Ovary (tissue), 9 donors: Measurements from ENCODE around the gene HSD3B7. TPM values are rescaled to one million over a fixed set of nuclear protein-coding genes. Genes with fewer than 3 reads are reported as not detected.

Experiments
- DNase-seq, 5 donors: peaks; one replicate each; pipeline ENCODE4 v3.0.0-alpha.2; 2019 to 2020
- H3K27ac ChIP-seq, 2 donors: fragments of 200-600 bp; one replicate each; pipeline versions ENCODE4 v1.5.1 to v1.8.0; 2019 to 2022
- H3K27me3 ChIP-seq: fragments of 200-600 bp; one replicate; pipeline ENCODE4 v1.8.0; 2022
- H3K36me3 ChIP-seq: fragments of 200-600 bp; sonication (generic); one replicate; pipeline ENCODE4 v1.5.1; 2019
- H3K4me1 ChIP-seq: one replicate; pipeline ENCODE4 v1.8.1; 2013; ENCODE audit warnings: mild to moderate bottlenecking, moderate library complexity; ENCODE audit not compliant: insufficient read depth
- H3K4me3 ChIP-seq: fragments of 200-600 bp; sonication (generic); one replicate; pipeline ENCODE4 v1.5.1; 2017
- H3K9me3 ChIP-seq, 2 donors: fragments of 200-600 bp in 1 of 2; sonication (generic) in 1 of 2; one replicate each; pipeline versions ENCODE4 v1.5.1 to v1.8.1; 2013 to 2019; ENCODE audit warnings: mild to moderate bottlenecking in 1 of 2, moderate library complexity in 1 of 2
- CTCF ChIP-seq, 3 donors: fragments of 450-650 bp in 2 of 3; fragments of 200-600 bp in 1 of 3; IDR thresholded peaks; one replicate each; pipeline versions ENCODE4 v1.5.1 to v1.8.0; 2016 to 2022; ENCODE audit warnings: antibody characterized with exemption in 3 of 3, mild to moderate bottlenecking in 1 of 3
- EP300 ChIP-seq: sonication (generic); formaldehyde crosslinking; IDR thresholded peaks from one replicate; pipeline ENCODE4 v1.6.1; 2017; ENCODE audit warnings: antibody characterized with exemption
- POLR2A ChIP-seq: fragments of 450-650 bp; IDR thresholded peaks from one replicate; pipeline ENCODE4 v1.6.1; 2017; ENCODE audit warnings: antibody characterized with exemption, mild to moderate bottlenecking, moderate library complexity
- WGBS, 3 donors: extraction: QIAGEN DNeasy Blood & Tissue Kit in 1 of 3; methylation state at CpG; one replicate each; pipeline versions ENCODE4 v1.1.5 to v1.1.7; 2013 to 2017; 5-methylcytosine and 5-hydroxymethylcytosine counted together
- intact Hi-C, 4 donors: fragments of 100-400 bp; cut with DNase I; formaldehyde crosslinking; loops; one replicate each; pipeline versions ENCODE4 v1.11.0 to v1.15.1; 2022 to 2023
- polyA plus RNA-seq, 2 donors: library from polyadenylated mRNA; stranded (reverse); fragments of 200-250 nt in 1 of 2; fragments of 350-450 nt in 1 of 2; fragmentation: Illumina TruSeq in 1 of 2; extraction: RNeasy Lipid Tissue Mini Kit (QIAGEN cat#74804) in 1 of 2; gene quantifications; one replicate each; pipeline ENCODE4 v1.2.3, GENCODE V29; 2013 to 2014
- small RNA-seq: library from RNA; depleted of rRNA; stranded (forward); fragments of <200 nt; gene quantifications from one replicate; pipeline ENCODE3, GENCODE V24; 2016
- total RNA-seq, 7 donors: library from RNA; depleted of rRNA in 2 of 7; stranded (reverse); fragments of >200 nt in 2 of 7; fragmentation: NEBNext Ultra II Directional in 3 of 7; extraction: Animal tissue kit (Norgen Biotek cat#: 25700) in 3 of 7; gene quantifications; one replicate each; pipeline versions ENCODE4 v1.1.0 to v1.2.4, GENCODE V29; 2016 to 2023
- donor health status: DM: no; HTN: no; CAD: no; lungs with moderate emphysema.
- donor health status: DM: no; HTN: no; CAD: no.
- donor health status: Bipolar disorder and iron deficiency.
- donor health status: DM: yes; HTN: yes; CAD: no.
- donor health status: DM: no; HTN: no; CAD: no.
- donor health status: DM: yes; HTN: yes; CAD: no.

The HSD3B7 gene
- total and polyA plus RNA-seq, 9 donors, result 3.9 to 24.5 (median 9.9) TPM

DNA sequence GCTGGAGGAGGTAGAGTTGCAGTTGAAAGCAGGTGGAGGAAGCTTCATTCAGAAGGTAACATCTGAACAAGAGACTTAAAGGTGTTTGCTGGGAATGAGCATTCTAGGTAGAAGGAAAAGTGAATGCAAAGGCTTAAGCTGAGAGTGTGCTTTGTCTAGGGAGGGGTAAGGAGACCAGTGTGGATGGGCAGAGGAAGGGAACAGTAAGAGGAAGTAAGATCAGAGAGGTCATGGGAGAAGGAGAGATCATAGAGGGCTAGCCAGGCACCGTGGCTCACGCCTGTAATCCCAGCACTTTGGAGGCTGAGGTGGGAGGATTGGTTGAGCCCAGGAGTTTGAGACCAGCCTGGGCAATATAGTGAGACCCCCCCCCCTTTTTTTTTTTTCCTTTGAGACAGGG is 51.7 kb downstream of the HSD3B7 start:
- intact Hi-C loops, result loop anchor here in 1 of 4 donors (10.0 kb wide), 1 partner anchor 52 kb away; the partner anchor contains the start of gene HSD3B7
- 43 to 74% (median 52%) methylated on average over 2 of the region's 2 CpGs for WGBS, 3 donors
- H3K36me3 ChIP-seq, result no peaks in the 10 kb centered on the region
- peaks cover 6% of the 10 kb centered on the region for H3K4me1 ChIP-seq
- DNase-seq, result no peak
- no peak overlapping the region for H3K27ac ChIP-seq
- no peak overlapping the region for H3K4me3 ChIP-seq
- H3K9me3 ChIP-seq, result no peaks in the 10 kb centered on the region
- TF ChIP-seq EP300 (no peak), CTCF (IDR thresholded peaks at IDR 0.05) (no peak), POLR2A (no peak)
- no peaks in the 10 kb centered on the region for H3K27me3 ChIP-seq

Small RNA genes within 50 kb of the gene (small RNA-seq; reads per million reads assigned to genes)
- not detected for gene AC135048.1

Other genes starting within 250 kb of the HSD3B7 start
- 10 to 100 TPM; 14.2 to 41.6 (median 21.0) TPM for gene PHKG2, start 236.8 kb upstream of the HSD3B7 start, total RNA-seq
- 10 to 100 TPM; 13.1 to 20.6 TPM for gene PHKG2, start 236.8 kb upstream of the HSD3B7 start, polyA plus RNA-seq
- gene CFAP119, start 223.1 kb upstream of the HSD3B7 start, total RNA-seq, result 10 to 100 TPM in 1 of 7 donors, 1 to 10 TPM in 6; 1.2 to 27.0 (median 5.1) TPM
- gene CFAP119, start 223.1 kb upstream of the HSD3B7 start, polyA plus RNA-seq, result 1 to 10 TPM; 2.1 to 4.6 TPM
- gene RNF40, start 222.9 kb upstream of the HSD3B7 start, total RNA-seq, result 100 to 1,000 TPM in 3 of 7 donors, 10 to 100 TPM in 4; 74.4 to 143 (median 94.3) TPM
- 100 to 1,000 TPM in 1 of 2 donors, 10 to 100 TPM in 1; 67.2 to 110 TPM for gene RNF40, start 222.9 kb upstream of the HSD3B7 start, polyA plus RNA-seq
- 10 to 100 TPM in 6 of 7 donors, 1 to 10 TPM in 1; 9.4 to 26.3 (median 21.9) TPM for gene ZNF629, start 198.0 kb upstream of the HSD3B7 start, total RNA-seq
- gene ZNF629, start 198.0 kb upstream of the HSD3B7 start, polyA plus RNA-seq, result 10 to 100 TPM in 1 of 2 donors, 1 to 10 TPM in 1; 8.2 to 12.4 TPM
- 10 to 100 TPM; 34.4 to 54.8 (median 49.0) TPM for gene BCL7C, start 91.1 kb upstream of the HSD3B7 start, total RNA-seq
- 10 to 100 TPM; 13.3 to 44.1 TPM for gene BCL7C, start 91.1 kb upstream of the HSD3B7 start, polyA plus RNA-seq
- gene CTF1, start 88.6 kb upstream of the HSD3B7 start, total RNA-seq, result 10 to 100 TPM in 5 of 7 donors, 1 to 10 TPM in 2; 7.0 to 22.4 (median 14.4) TPM
- 10 to 100 TPM in 1 of 2 donors, 1 to 10 TPM in 1; 7.9 to 16.2 TPM for gene CTF1, start 88.6 kb upstream of the HSD3B7 start, polyA plus RNA-seq
- 10 to 100 TPM; 10.2 to 24.3 (median 15.4) TPM for gene FBXL19, start 61.6 kb upstream of the HSD3B7 start, total RNA-seq
- gene FBXL19, start 61.6 kb upstream of the HSD3B7 start, polyA plus RNA-seq, result 10 to 100 TPM in 1 of 2 donors, 1 to 10 TPM in 1; 1.6 to 12.4 TPM
- 10 to 100 TPM; 21.5 to 30.8 (median 24.1) TPM for gene ORAI3, start 36.1 kb upstream of the HSD3B7 start, total RNA-seq
- 10 to 100 TPM; 26.0 to 27.5 TPM for gene ORAI3, start 36.1 kb upstream of the HSD3B7 start, polyA plus RNA-seq
- gene SETD1A, start 27.5 kb upstream of the HSD3B7 start, total RNA-seq, result 10 to 100 TPM in 5 of 7 donors, 1 to 10 TPM in 2; 5.0 to 31.8 (median 24.9) TPM
- gene SETD1A, start 27.5 kb upstream of the HSD3B7 start, polyA plus RNA-seq, result 10 to 100 TPM in 1 of 2 donors, 1 to 10 TPM in 1; 5.8 to 17.1 TPM
- gene STX1B, start 25.4 kb downstream of the HSD3B7 start, total RNA-seq, result 1 to 10 TPM in 4 of 7 donors, under 1 TPM in 3; 0.34 to 1.5 (median 1.0) TPM
- gene STX1B, start 25.4 kb downstream of the HSD3B7 start, polyA plus RNA-seq, result under 1 TPM; 0.36 to 0.57 TPM
- 10 to 100 TPM; 26.2 to 73.8 (median 59.2) TPM for gene STX4, start 48.4 kb downstream of the HSD3B7 start, total RNA-seq
- gene STX4, start 48.4 kb downstream of the HSD3B7 start, polyA plus RNA-seq, result 10 to 100 TPM; 34.4 to 53.7 TPM
- 1 to 10 TPM; 4.2 to 7.4 (median 5.7) TPM for gene ZNF668, start 89.0 kb downstream of the HSD3B7 start, total RNA-seq
- 1 to 10 TPM; 1.3 to 6.7 TPM for gene ZNF668, start 89.0 kb downstream of the HSD3B7 start, polyA plus RNA-seq
- 10 to 100 TPM; 12.4 to 16.3 (median 14.8) TPM for gene ZNF646, start 89.2 kb downstream of the HSD3B7 start, total RNA-seq
- 10 to 100 TPM in 1 of 2 donors, 1 to 10 TPM in 1; 2.3 to 12.0 TPM for gene ZNF646, start 89.2 kb downstream of the HSD3B7 start, polyA plus RNA-seq
- 1 to 10 TPM; 1.1 to 2.9 (median 1.5) TPM for gene PRSS53, start 103.7 kb downstream of the HSD3B7 start, total RNA-seq
- gene PRSS53, start 103.7 kb downstream of the HSD3B7 start, polyA plus RNA-seq, result 1 to 10 TPM in 1 of 2 donors, under 1 TPM in 1; 0.30 to 1.4 TPM
- gene VKORC1, start 109.6 kb downstream of the HSD3B7 start, total RNA-seq, result 100 to 1,000 TPM in 1 of 7 donors, 10 to 100 TPM in 6; 72.1 to 114 (median 84.5) TPM
- gene VKORC1, start 109.6 kb downstream of the HSD3B7 start, polyA plus RNA-seq, result 100 to 1,000 TPM; 117 to 141 TPM
- 10 to 100 TPM; 34.1 to 51.9 (median 40.5) TPM for gene BCKDK, start 123.2 kb downstream of the HSD3B7 start, total RNA-seq
- 10 to 100 TPM; 18.6 to 29.2 TPM for gene BCKDK, start 123.2 kb downstream of the HSD3B7 start, polyA plus RNA-seq
- 100 to 1,000 TPM in 4 of 7 donors, 10 to 100 TPM in 3; 71.5 to 129 (median 105) TPM for gene KAT8, start 132.5 kb downstream of the HSD3B7 start, total RNA-seq
- 10 to 100 TPM; 66.4 to 87.0 TPM for gene KAT8, start 132.5 kb downstream of the HSD3B7 start, polyA plus RNA-seq
- 10 to 100 TPM in 1 of 7 donors, 1 to 10 TPM in 4, not detected in 2; 1.4 to 47.0 (median 2.4) TPM for gene PRSS8, start 150.5 kb downstream of the HSD3B7 start, total RNA-seq
- under 1 TPM in 1 of 2 donors, not detected in 1; 0.05 TPM for gene PRSS8, start 150.5 kb downstream of the HSD3B7 start, polyA plus RNA-seq
- gene PRSS36, start 164.9 kb downstream of the HSD3B7 start, total RNA-seq, result 1 to 10 TPM in 4 of 7 donors, under 1 TPM in 2, not detected in 1; 0.28 to 2.1 (median 1.3) TPM
- gene PRSS36, start 164.9 kb downstream of the HSD3B7 start, polyA plus RNA-seq, result under 1 TPM in 1 of 2 donors, not detected in 1; 0.96 TPM
- 100 to 1,000 TPM in 5 of 7 donors, 10 to 100 TPM in 2; 62.2 to 436 (median 355) TPM for gene FUS, start 194.9 kb downstream of the HSD3B7 start, total RNA-seq
- 100 to 1,000 TPM; 309 to 469 TPM for gene FUS, start 194.9 kb downstream of the HSD3B7 start, polyA plus RNA-seq
- 10 to 100 TPM in 6 of 7 donors, 1 to 10 TPM in 1; 9.4 to 35.8 (median 20.2) TPM for gene PYCARD, start 217.6 kb downstream of the HSD3B7 start, total RNA-seq
- 10 to 100 TPM in 1 of 2 donors, 1 to 10 TPM in 1; 1.8 to 28.1 TPM for gene PYCARD, start 217.6 kb downstream of the HSD3B7 start, polyA plus RNA-seq
- under 1 TPM in 3 of 7 donors, not detected in 4; 0.05 to 0.11 (median 0.07) TPM for gene TRIM72, start 228.9 kb downstream of the HSD3B7 start, total RNA-seq
- gene TRIM72, start 228.9 kb downstream of the HSD3B7 start, polyA plus RNA-seq, result under 1 TPM in 1 of 2 donors, not detected in 1; 0.01 TPM
- not detected for gene PYDC1, start 231.9 kb downstream of the HSD3B7 start, total RNA-seq
- gene PYDC1, start 231.9 kb downstream of the HSD3B7 start, polyA plus RNA-seq, result not detected